ENCODE results near the gene AGRP. TPM values are rescaled to one million over a fixed set of nuclear protein-coding genes. Genes with fewer than 3 reads are reported as not detected.
A peak's percentile ranks its signal among the peaks of the same experiment; 100 is the strongest.

The AGRP gene
- total RNA-seq, 1 experiment from 2014 or later: not detected

- peaks cover 26 to 27% of the 10 kb centered on the region in 2 experiments for H3K4me1 Mint-ChIP-seq
Observed at GRCh38 chr16:67435758-67436164, 47.6 kb downstream of the AGRP start.

More at GRCh38 chr16:67435758-67436164, 47.6 kb downstream of the AGRP start:
- H3K27ac Mint-ChIP-seq: peak overlapping the region in 1 of 3 experiments; percentile 44; a peak in 1 of 7 replicates
- peaks cover 4% of the 10 kb centered on the region; the same call in 1 of the 2 replicates for H3K4me1 ChIP-seq (ENCODE audit: insufficient read depth, low read length)
- no peak overlapping the region for H2BK20ac ChIP-seq (ENCODE audit: low read depth, low read length, poor library complexity, severe bottlenecking)
- H4K5ac ChIP-seq (ENCODE audit: insufficient read length, low read depth, low read length): no peak overlapping the region
- no peak overlapping the region for H2BK5ac ChIP-seq (ENCODE audit: insufficient read length, low read length)
- H3T11ph ChIP-seq (ENCODE audit: low read length): no peak overlapping the region
- H3K79me1 ChIP-seq (ENCODE audit: insufficient read depth, low read depth, low read length, poor library complexity, severe bottlenecking): no peaks in the 10 kb centered on the region
- H3K27ac ChIP-seq (ENCODE audit: insufficient read length, low read depth, low read length): no peak overlapping the region
- no peaks in the 10 kb centered on the region; the same call in 1 of the 2 replicates for H3K79me2 ChIP-seq (ENCODE audit: insufficient read depth, low read length)
- H3K23me2 ChIP-seq (ENCODE audit: insufficient read length, low read depth, low read length, poor library complexity, severe bottlenecking): peaks cover 11% of the 10 kb centered on the region
- H3K27me3 ChIP-seq (ENCODE audit: insufficient read depth, low read length): no peaks in the 10 kb centered on the region
- H4K20me1 ChIP-seq (ENCODE audit: control insufficient read depth, insufficient read depth, insufficient read length): no peaks in the 10 kb centered on the region
- H3K56ac ChIP-seq (ENCODE audit: insufficient read length, low read depth, low read length): no peak overlapping the region
- H3K23ac ChIP-seq (ENCODE audit: insufficient read length, low read depth, low read length): no peak overlapping the region
- H4K8ac ChIP-seq (replicated peaks; ENCODE audit: insufficient read length, low read depth, low read length): no peak overlapping the region
- no peak overlapping the region for H2BK12ac ChIP-seq (ENCODE audit: insufficient read length, low read depth, low read length)
- H4K91ac ChIP-seq (ENCODE audit: insufficient read length, low read depth, low read length): no peak overlapping the region
- no peak overlapping the region for H3K4me2 ChIP-seq (ENCODE audit: insufficient read depth, insufficient read length, low read length)
- DNase-seq: no peak
- no peak overlapping the region for H3K4me3 Mint-ChIP-seq
- no peaks in the 10 kb centered on the region for H3K9me3 Mint-ChIP-seq
- H3K18ac ChIP-seq (ENCODE audit: insufficient read length, low read depth, low read length): no peak overlapping the region
- no CpG with 5 or more reads among the region's 16 CpGs for WGBS (ENCODE audit: extremely low coverage, insufficient read length, low lambda C conversion rate)
- no peaks in the 10 kb centered on the region; the same call in 1 of the 2 replicates for H3K27me3 Mint-ChIP-seq (ENCODE audit: low read depth)
- H2AK5ac ChIP-seq (ENCODE audit: insufficient read length, low read length): no peak overlapping the region
- no peak overlapping the region for H2BK15ac ChIP-seq (ENCODE audit: low read depth, low read length)
- no peaks in the 10 kb centered on the region for H3K9me3 ChIP-seq (ENCODE audit: control insufficient read depth, low read depth, low read length)
- no peak overlapping the region for H2BK120ac ChIP-seq (ENCODE audit: low read depth, low read length, poor library complexity, severe bottlenecking)
- no peak overlapping the region for H3K14ac ChIP-seq (ENCODE audit: insufficient read depth, low read length)
- H2AFZ ChIP-seq (ENCODE audit: low read length): no peak overlapping the region
- H3K36me3 Mint-ChIP-seq (ENCODE audit: insufficient read depth in 1 of 3, low read depth in 3 of 3): peaks cover 10 to 35% (median 22%) of the 10 kb centered on the region in 3 experiments; a peak in 6 of 7 replicates
- TF ChIP-seq, protein P1, sequence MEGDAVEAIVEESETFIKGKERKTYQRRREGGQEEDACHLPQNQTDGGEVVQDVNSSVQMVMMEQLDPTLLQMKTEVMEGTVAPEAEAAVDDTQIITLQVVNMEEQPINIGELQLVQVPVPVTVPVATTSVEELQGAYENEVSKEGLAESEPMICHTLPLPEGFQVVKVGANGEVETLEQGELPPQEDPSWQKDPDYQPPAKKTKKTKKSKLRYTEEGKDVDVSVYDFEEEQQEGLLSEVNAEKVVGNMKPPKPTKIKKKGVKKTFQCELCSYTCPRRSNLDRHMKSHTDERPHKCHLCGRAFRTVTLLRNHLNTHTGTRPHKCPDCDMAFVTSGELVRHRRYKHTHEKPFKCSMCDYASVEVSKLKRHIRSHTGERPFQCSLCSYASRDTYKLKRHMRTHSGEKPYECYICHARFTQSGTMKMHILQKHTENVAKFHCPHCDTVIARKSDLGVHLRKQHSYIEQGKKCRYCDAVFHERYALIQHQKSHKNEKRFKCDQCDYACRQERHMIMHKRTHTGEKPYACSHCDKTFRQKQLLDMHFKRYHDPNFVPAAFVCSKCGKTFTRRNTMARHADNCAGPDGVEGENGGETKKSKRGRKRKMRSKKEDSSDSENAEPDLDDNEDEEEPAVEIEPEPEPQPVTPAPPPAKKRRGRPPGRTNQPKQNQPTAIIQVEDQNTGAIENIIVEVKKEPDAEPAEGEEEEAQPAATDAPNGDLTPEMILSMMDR (conservative IDR thresholded peaks at IDR 0.05): peak; percentile 26; the same call in 1 of the 3 replicates
- no peak overlapping the region for H3K9ac ChIP-seq (ENCODE audit: extremely low read depth, insufficient read length, low read length)
- H3K4ac ChIP-seq (ENCODE audit: low read depth, low read length): no peak overlapping the region
